Activated T-helper 2 cell treated with anti-CD3 and anti-CD28 coated beads, Interferon-gamma antibody, Interleukin-2, Interleukin-4, amounts not matched to agents 10 μg/mL and 5 μg/mL and 100 μg/mL, durations not matched to agents 14 hours and 24 hours and 36 hours (primary cell): ENCODE data around the gene TRIM45. TPM values are rescaled to one million over a fixed set of nuclear protein-coding genes. Genes with fewer than 3 reads are reported as not detected.

Experiments used
- DNase-seq: peaks from one replicate; pipeline ENCODE4 v3.0.0; 2021; ENCODE audit warnings: low spot score
- H3K27ac Mint-ChIP-seq: one replicate; pipeline ENCODE4 v1.8.0; 2021; ENCODE audit warnings: mixed read lengths
- H3K27me3 Mint-ChIP-seq: one replicate; pipeline ENCODE4 v1.8.0; 2021; ENCODE audit warnings: low read depth, mixed read lengths
- H3K36me3 Mint-ChIP-seq: one replicate; pipeline ENCODE4 v1.8.0; 2021; ENCODE audit warnings: low read depth, mixed read lengths
- H3K4me1 Mint-ChIP-seq: one replicate; pipeline ENCODE4 v1.8.0; 2021; ENCODE audit warnings: low read depth, mixed read lengths
- H3K4me3 Mint-ChIP-seq: one replicate; pipeline ENCODE4 v1.8.0; 2021; ENCODE audit warnings: low read depth, mild to moderate bottlenecking, moderate library complexity, mixed read lengths
- H3K9me3 Mint-ChIP-seq: one replicate; pipeline ENCODE4 v1.8.0; 2021; ENCODE audit warnings: mixed read lengths
- intact Hi-C: fragments of 100-400 bp; cut with micrococcal nuclease; formaldehyde crosslinking; loops from one replicate; pipeline ENCODE4 v1.15.1; 2023
- total RNA-seq: library from RNA; stranded (reverse); gene quantifications from 2 replicates; pipeline ENCODE4 v1.2.3, GENCODE V29; 2022

TRIM45 gene
- total RNA-seq, 1 donor from 2014 or later, result 1.8 TPM

GRCh38 chr1:117146575-117147340 is 25.2 kb upstream of the TRIM45 start:
- no peak for DNase-seq
- no peak overlapping the region for H3K4me3 Mint-ChIP-seq

GRCh38 chr1:117146072-117146471 is 24.5 kb upstream of the TRIM45 start:
- no peak overlapping the region for H3K4me3 Mint-ChIP-seq
- intact Hi-C loops, result no loop called here

More at GRCh38 chr1:117146575-117147340, 25.2 kb upstream of the TRIM45 start:
- Mint-ChIP-seq H3K27ac (no peak overlapping the region), H3K36me3 (no peaks in the 10 kb centered on the region), H3K4me1 (no peaks in the 10 kb centered on the region), H3K9me3 (peaks cover 5% of the 10 kb centered on the region), H3K27me3 (peaks cover 16% of the 10 kb centered on the region)
- intact Hi-C loops, result no loop called here

GRCh38 chr1:117143871-117144270 is 22.3 kb upstream of the TRIM45 start:
- Mint-ChIP-seq H3K27me3 (peaks cover 14% of the 10 kb centered on the region), H3K9me3 (no peaks in the 10 kb centered on the region), H3K36me3 (no peaks in the 10 kb centered on the region), H3K4me1 (no peaks in the 10 kb centered on the region), H3K4me3 (no peak overlapping the region), H3K27ac (no peak overlapping the region)
- DNase-seq, result no peak
- intact Hi-C loops, result no loop called here

More at GRCh38 chr1:117146072-117146471, 24.5 kb upstream of the TRIM45 start:
- no peak for DNase-seq
- H3K9me3 Mint-ChIP-seq, result no peaks in the 10 kb centered on the region
- no peaks in the 10 kb centered on the region for H3K36me3 Mint-ChIP-seq
- H3K4me1 Mint-ChIP-seq, result no peaks in the 10 kb centered on the region
- no peak overlapping the region for H3K27ac Mint-ChIP-seq
- H3K27me3 Mint-ChIP-seq, result peaks cover 16% of the 10 kb centered on the region

GRCh38 chr1:117143172-117143571 is 21.6 kb upstream of the TRIM45 start:
- intact Hi-C loops, result no loop called here
- H3K27ac Mint-ChIP-seq, result no peak overlapping the region

DNA sequence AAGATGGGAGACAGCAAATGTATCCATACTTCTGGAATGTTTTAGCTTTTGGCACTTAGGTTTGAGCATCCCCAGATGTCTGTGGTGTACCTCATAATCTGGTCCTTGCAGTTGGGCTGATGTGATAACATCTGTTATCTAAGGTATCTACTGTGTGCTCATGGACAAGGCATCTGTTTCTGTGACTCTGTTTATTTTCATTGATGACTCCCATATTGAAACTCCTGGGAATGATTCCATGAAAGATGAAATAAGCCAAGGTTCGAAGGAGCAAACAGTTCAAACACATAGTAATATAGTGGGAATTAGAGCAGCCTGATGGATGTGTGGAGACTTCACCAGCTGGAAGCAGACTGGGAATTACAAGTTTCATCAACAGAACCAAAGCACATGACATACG is 20.7 kb upstream of the TRIM45 start:
- intact Hi-C loops, result no loop called here
- Mint-ChIP-seq H3K27me3 (peaks cover 18% of the 10 kb centered on the region), H3K27ac (no peak overlapping the region), H3K36me3 (no peaks in the 10 kb centered on the region), H3K4me1 (no peaks in the 10 kb centered on the region), H3K4me3 (no peak overlapping the region), H3K9me3 (no peaks in the 10 kb centered on the region)
- no peak for DNase-seq

More at GRCh38 chr1:117143172-117143571, 21.6 kb upstream of the TRIM45 start:
- H3K4me3 Mint-ChIP-seq, result no peak overlapping the region
- H3K9me3 Mint-ChIP-seq, result no peaks in the 10 kb centered on the region
- peaks cover 15% of the 10 kb centered on the region for H3K27me3 Mint-ChIP-seq
- no peaks in the 10 kb centered on the region for H3K36me3 Mint-ChIP-seq
- H3K4me1 Mint-ChIP-seq, result no peaks in the 10 kb centered on the region
- no peak for DNase-seq

GRCh38 chr1:117138561-117138960 is 17.0 kb upstream of the TRIM45 start:
- Mint-ChIP-seq H3K9me3 (no peaks in the 10 kb centered on the region), H3K36me3 (no peaks in the 10 kb centered on the region), H3K4me3 (no peak overlapping the region), H3K27ac (no peak overlapping the region), H3K27me3 (peaks cover 11% of the 10 kb centered on the region), H3K4me1 (no peaks in the 10 kb centered on the region)
- no peak for DNase-seq
- intact Hi-C loops, result no loop called here

- Mint-ChIP-seq H3K27ac (no peak overlapping the region), H3K27me3 (peaks cover 14% of the 10 kb centered on the region), H3K9me3 (no peaks in the 10 kb centered on the region), H3K36me3 (no peaks in the 10 kb centered on the region), H3K4me1 (no peaks in the 10 kb centered on the region), H3K4me3 (no peak overlapping the region)
- intact Hi-C loops, result no loop called here
- DNase-seq, result no peak
Measured at GRCh38 chr1:117138106-117138505, 16.6 kb upstream of the TRIM45 start.

GRCh38 chr1:117137281-117137855 is 15.8 kb upstream of the TRIM45 start:
- DNase-seq, result no peak
- H3K27ac Mint-ChIP-seq, result no peak overlapping the region
- intact Hi-C loops, result no loop called here
- H3K9me3 Mint-ChIP-seq, result no peaks in the 10 kb centered on the region
- H3K4me1 Mint-ChIP-seq, result no peaks in the 10 kb centered on the region
- H3K36me3 Mint-ChIP-seq, result no peaks in the 10 kb centered on the region
- peaks cover 16% of the 10 kb centered on the region for H3K27me3 Mint-ChIP-seq
- H3K4me3 Mint-ChIP-seq, result no peak overlapping the region

GRCh38 chr1:117136749-117137148 is 15.2 kb upstream of the TRIM45 start:
- Mint-ChIP-seq H3K9me3 (no peaks in the 10 kb centered on the region), H3K4me1 (no peaks in the 10 kb centered on the region), H3K4me3 (no peak overlapping the region), H3K27me3 (peaks cover 19% of the 10 kb centered on the region), H3K27ac (no peak overlapping the region), H3K36me3 (no peaks in the 10 kb centered on the region)
- DNase-seq, result no peak
- intact Hi-C loops, result no loop called here

DNA sequence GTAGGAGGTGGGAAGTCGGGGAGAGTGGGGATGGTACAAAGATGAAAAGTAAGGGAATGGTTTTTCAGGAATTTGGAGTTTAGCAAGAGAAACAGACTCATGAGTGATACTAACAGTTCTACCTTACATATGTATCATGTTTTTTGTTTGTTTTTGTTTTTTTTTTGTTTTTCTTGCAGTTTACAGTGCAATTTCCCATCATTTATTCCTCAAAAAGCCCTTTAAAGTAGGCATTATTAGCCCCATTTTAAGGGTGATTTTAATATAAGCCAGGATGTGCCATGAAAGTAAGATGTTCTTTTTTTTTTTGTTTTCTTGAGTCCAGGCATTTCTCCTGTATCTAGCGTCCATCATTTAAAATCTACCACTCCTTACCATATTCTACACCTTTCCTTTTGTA is 13.8 kb upstream of the TRIM45 start:
- peaks cover 20% of the 10 kb centered on the region for H3K27me3 Mint-ChIP-seq
- no peaks in the 10 kb centered on the region for H3K4me1 Mint-ChIP-seq
- H3K9me3 Mint-ChIP-seq, result no peaks in the 10 kb centered on the region
- H3K27ac Mint-ChIP-seq, result no peak overlapping the region
- no peaks in the 10 kb centered on the region for H3K36me3 Mint-ChIP-seq
- intact Hi-C loops, result no loop called here
- no peak for DNase-seq
- no peak overlapping the region for H3K4me3 Mint-ChIP-seq

- no peaks in the 10 kb centered on the region for H3K36me3 Mint-ChIP-seq
- no peak overlapping the region for H3K4me3 Mint-ChIP-seq
- intact Hi-C loops, result no loop called here
- H3K27ac Mint-ChIP-seq, result no peak overlapping the region
- no peaks in the 10 kb centered on the region for H3K9me3 Mint-ChIP-seq
- peaks cover 1% of the 10 kb centered on the region for H3K4me1 Mint-ChIP-seq
- DNase-seq, result no peak
- H3K27me3 Mint-ChIP-seq, result peaks cover 30% of the 10 kb centered on the region
Measured at GRCh38 chr1:117130526-117130925, 9.0 kb upstream of the TRIM45 start.

- intact Hi-C loops, result loop anchor here (1.0 to 10.0 kb wide), 2 partner anchors 60 to 236 kb away; partner anchors contain the start of gene MAN1A2
- DNase-seq, result no peak
- Mint-ChIP-seq H3K4me1 (peaks cover 1% of the 10 kb centered on the region), H3K4me3 (no peak overlapping the region), H3K9me3 (no peaks in the 10 kb centered on the region), H3K27me3 (peaks cover 26% of the 10 kb centered on the region), H3K36me3 (no peaks in the 10 kb centered on the region), H3K27ac (no peak overlapping the region)
Measured at GRCh38 chr1:117128323-117129079, 7.0 kb upstream of the TRIM45 start.

DNA sequence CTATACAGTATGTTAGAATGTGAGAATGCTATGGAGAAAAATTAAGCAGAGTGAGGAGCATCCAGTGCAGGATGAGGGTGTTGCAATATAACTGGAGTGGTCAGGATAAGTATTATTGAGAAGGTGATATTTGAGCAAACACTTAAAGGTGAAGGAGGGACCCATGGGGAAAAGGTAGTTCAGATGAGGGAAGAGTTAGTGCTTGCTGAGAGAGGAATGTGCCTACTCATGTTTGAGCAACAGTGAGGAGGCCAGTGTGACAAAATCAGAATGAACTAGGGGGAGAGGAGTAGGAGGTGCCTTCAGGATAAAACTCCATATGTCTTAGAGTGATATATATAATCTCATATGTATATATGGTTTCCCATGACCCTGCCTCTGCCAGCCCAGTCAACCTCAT is 6.2 kb upstream of the TRIM45 start:
- no peak for DNase-seq
- no peak overlapping the region for H3K27ac Mint-ChIP-seq
- H3K27me3 Mint-ChIP-seq, result peaks cover 28% of the 10 kb centered on the region
- H3K4me3 Mint-ChIP-seq, result no peak overlapping the region
- no peaks in the 10 kb centered on the region for H3K9me3 Mint-ChIP-seq
- intact Hi-C loops, result loop anchor here (1.0 to 10.0 kb wide), 2 partner anchors 59 to 237 kb away; partner anchors contain the start of gene MAN1A2
- peaks cover 1% of the 10 kb centered on the region for H3K4me1 Mint-ChIP-seq
- H3K36me3 Mint-ChIP-seq, result no peaks in the 10 kb centered on the region
